ENCODE results near the gene MARCKS. TPM values are rescaled to one million over a fixed set of nuclear protein-coding genes. Genes with fewer than 3 reads are reported as not detected.
A peak's percentile ranks its signal among the peaks of the same experiment; 100 is the strongest.

MARCKS gene
- total RNA-seq, 1 experiment from 2014 or later = 70.1 TPM

GRCh38 chr6:113871975-113872374 is 14.8 kb downstream of the MARCKS start:
- Mint-ChIP-seq H3K9me3 (ENCODE audit: low read depth, unreplicated experiment) (no peaks in the 10 kb centered on the region), H3K4me1 (ENCODE audit: low read depth, unreplicated experiment) (peaks cover 17% of the 10 kb centered on the region), H3K4me3 (ENCODE audit: low read depth, unreplicated experiment) (no peak overlapping the region), H3K27ac (ENCODE audit: unreplicated experiment) (no peak overlapping the region), H3K36me3 (ENCODE audit: insufficient read depth, unreplicated experiment) (peaks cover 7% of the 10 kb centered on the region), H3K27me3 (ENCODE audit: unreplicated experiment) (no peaks in the 10 kb centered on the region)
- no TSS peak for BruUV-seq (replicated peaks)
- intact Hi-C loops (cut with micrococcal nuclease; ENCODE audit: unreplicated experiment) = no loop called here
- CTCF ChIA-PET = no interaction called here
- DNase-seq = no peak
- TF ChIP-seq CTCF (IDR thresholded peaks at IDR 0.05; ENCODE audit: unreplicated experiment) = no peak

- Mint-ChIP-seq H3K9me3 (ENCODE audit: low read depth, unreplicated experiment) (no peaks in the 10 kb centered on the region), H3K4me1 (ENCODE audit: low read depth, unreplicated experiment) (peaks cover 23% of the 10 kb centered on the region), H3K36me3 (ENCODE audit: insufficient read depth, unreplicated experiment) (peaks cover 7% of the 10 kb centered on the region), H3K4me3 (ENCODE audit: low read depth, unreplicated experiment) (peak overlapping the region; percentile 71), H3K27me3 (ENCODE audit: unreplicated experiment) (no peaks in the 10 kb centered on the region), H3K27ac (ENCODE audit: unreplicated experiment) (peak overlapping the region; percentile 66)
- CTCF ChIA-PET = interaction anchor here (1.6 kb wide), 1 partner anchor 14 kb away, joined by 3 read pairs; no protein-coding TSS in a partner anchor
- intact Hi-C loops (cut with micrococcal nuclease; ENCODE audit: unreplicated experiment) = no loop called here
- TF ChIP-seq CTCF (IDR thresholded peaks at IDR 0.05; ENCODE audit: unreplicated experiment) = no peak
- DNase-seq = peak; percentile 64
- BruUV-seq (replicated peaks) = no TSS peak
These were observed 16.0 kb downstream of the MARCKS start for GRCh38 chr6:113873043-113873667.

GRCh38 chr6:113875470-113875869 is 18.3 kb downstream of the MARCKS start:
- H3K36me3 Mint-ChIP-seq (ENCODE audit: insufficient read depth, unreplicated experiment) = peaks cover 7% of the 10 kb centered on the region
- intact Hi-C loops (cut with micrococcal nuclease; ENCODE audit: unreplicated experiment) = loop anchor here (5.0 kb wide), 4 partner anchors 463 to 998 kb away; no protein-coding TSS in a partner anchor
- H3K4me3 Mint-ChIP-seq (ENCODE audit: low read depth, unreplicated experiment) = no peak overlapping the region
- no peak for TF ChIP-seq CTCF (IDR thresholded peaks at IDR 0.05; ENCODE audit: unreplicated experiment)
- no TSS peak for BruUV-seq (replicated peaks)
- DNase-seq = no peak
- H3K9me3 Mint-ChIP-seq (ENCODE audit: low read depth, unreplicated experiment) = no peaks in the 10 kb centered on the region
- H3K27ac Mint-ChIP-seq (ENCODE audit: unreplicated experiment) = no peak overlapping the region
- no peaks in the 10 kb centered on the region for H3K27me3 Mint-ChIP-seq (ENCODE audit: unreplicated experiment)
- CTCF ChIA-PET = no interaction called here
- H3K4me1 Mint-ChIP-seq (ENCODE audit: low read depth, unreplicated experiment) = peaks cover 24% of the 10 kb centered on the region

GRCh38 chr6:113876695-113877094 is 19.6 kb downstream of the MARCKS start:
- no TSS peak for BruUV-seq (replicated peaks)
- Mint-ChIP-seq H3K27me3 (ENCODE audit: unreplicated experiment) (no peaks in the 10 kb centered on the region), H3K4me3 (ENCODE audit: low read depth, unreplicated experiment) (no peak overlapping the region), H3K36me3 (ENCODE audit: insufficient read depth, unreplicated experiment) (peaks cover 7% of the 10 kb centered on the region), H3K4me1 (ENCODE audit: low read depth, unreplicated experiment) (peaks cover 24% of the 10 kb centered on the region), H3K9me3 (ENCODE audit: low read depth, unreplicated experiment) (no peaks in the 10 kb centered on the region), H3K27ac (ENCODE audit: unreplicated experiment) (no peak overlapping the region)
- no peak for TF ChIP-seq CTCF (IDR thresholded peaks at IDR 0.05; ENCODE audit: unreplicated experiment)
- intact Hi-C loops (cut with micrococcal nuclease; ENCODE audit: unreplicated experiment) = loop anchor here (5.0 kb wide), 4 partner anchors 464 to 999 kb away; no protein-coding TSS in a partner anchor
- CTCF ChIA-PET = no interaction called here
- DNase-seq = no peak
